Measurements from ENCODE around the gene RAMAC.

- TF ChIP-seq REST (IDR thresholded peaks at IDR 0.05; ENCODE audit: low read depth, low read length) (no peak), RAD21 (IDR thresholded peaks at IDR 0.05; ENCODE audit: low read length) (no peak), CTCF (IDR thresholded peaks at IDR 0.05) (no peak), EP300 (IDR thresholded peaks at IDR 0.05; ENCODE audit: borderline replicate concordance in 1 of 2, low read depth in 1 of 2, low read length in 1 of 2) (no peak), TAF1 (IDR thresholded peaks at IDR 0.05; ENCODE audit: borderline replicate concordance, low read depth, low read length) (no peak), POLR2AphosphoS5 (IDR thresholded peaks at IDR 0.05; ENCODE audit: low read depth, low read length) (no peak), FOXM1 (IDR thresholded peaks at IDR 0.05; ENCODE audit: low read depth) (no peak)
Observed at GRCh38 chr15:82964890-82965289, 21.1 kb upstream of the RAMAC start.

All from SK-N-SH (cell line).